Adipose tissue (tissue), 3 donors: ENCODE measurements around the gene APEX2. TPM values are rescaled to one million over a fixed set of nuclear protein-coding genes. Genes with fewer than 3 reads are reported as not detected.
"Not testable (repeated sequence)": the region's sequence is repeated elsewhere in the genome, so short reads cannot be mapped to it uniquely, and the experiment has no call there.

Experiments
- H3K27ac ChIP-seq: one replicate; pipeline ENCODE4 v1.5.1; 2013; ENCODE audit warnings: low read depth, low read length
- WGBS, 3 donors: extraction: QIAGEN DNeasy Blood & Tissue Kit; methylation state at CpG; one replicate each; pipeline ENCODE4 v1.1.7; 2013; 5-methylcytosine and 5-hydroxymethylcytosine counted together
- polyA plus RNA-seq, 3 donors: library from polyadenylated mRNA; stranded (reverse); fragments of 200-250 nt; gene quantifications; one replicate each; pipeline ENCODE4 v1.2.3, GENCODE V29; 2013
- donor health status: healthy with polysubstance abuse.
- donor health status: Bipolar disorder and iron deficiency.
- donor health status: healthy.

Gene APEX2
- polyA plus RNA-seq, 3 donors, result 4.8 to 10.4 (median 7.1) TPM

GRCh38 chrX:55006827-55007621, 6.9 kb downstream of the APEX2 start:
- WGBS, 3 donors, result 86 to 96% (median 94%) methylated on average over 12 to 18 of the region's 18 CpGs
- no peak overlapping the region for H3K27ac ChIP-seq

GRCh38 chrX:55007656-55008055, 7.5 kb downstream of the APEX2 start:
- no peak overlapping the region for H3K27ac ChIP-seq
- 56 to 61% (median 57%) methylated on average over 6 of the region's 6 CpGs for WGBS, 3 donors

- WGBS, 3 donors, result 33 to 70% (median 46%) methylated on average over 7 to 9 of the region's 9 CpGs
- no peak overlapping the region for H3K27ac ChIP-seq
Measured at GRCh38 chrX:55008571-55009358, 8.6 kb downstream of the APEX2 start.

- WGBS, 3 donors, result 30 to 45% (median 32%) methylated on average over 2 of the region's 2 CpGs
- no peak overlapping the region for H3K27ac ChIP-seq
Measured at GRCh38 chrX:55011294-55011693, 11.1 kb downstream of the APEX2 start.

GRCh38 chrX:55014897-55015299, 14.7 kb downstream of the APEX2 start:
- WGBS, 3 donors, result 93 to 100% (median 99%) methylated on average over 4 of the region's 4 CpGs

GRCh38 chrX:55026143-55026542, 26.0 kb downstream of the APEX2 start:
- H3K27ac ChIP-seq, result no peak overlapping the region

More at GRCh38 chrX:55014897-55015299, 14.7 kb downstream of the APEX2 start:
- no peak overlapping the region for H3K27ac ChIP-seq

GRCh38 chrX:55026840-55027239, 26.7 kb downstream of the APEX2 start:
- no peak overlapping the region for H3K27ac ChIP-seq
- WGBS, 3 donors, result 43 to 85% (median 63%) methylated on average over 2 of the region's 2 CpGs

GRCh38 chrX:55028040-55028439, 27.9 kb downstream of the APEX2 start:
- H3K27ac ChIP-seq, result no peak overlapping the region
- 53 to 85% (median 76%) methylated on average over 4 of the region's 4 CpGs for whole genome bisulfite sequencing, 3 donors

- H3K27ac ChIP-seq, result no peak overlapping the region
Measured at GRCh38 chrX:55028611-55029010, 28.4 kb downstream of the APEX2 start.

GRCh38 chrX:55029291-55029690, 29.1 kb downstream of the APEX2 start:
- H3K27ac ChIP-seq, result no peak overlapping the region
- WGBS, 3 donors, result 63 to 83% (median 65%) methylated on average over 2 of the region's 2 CpGs

GRCh38 chrX:55030271-55031205, 30.4 kb downstream of the APEX2 start, which contains the start of gene ALAS2:
Gene ALAS2, minus strand, starts transcription at chrX:55030977. Its CDS starts 4,977 bp downstream, at chrX:55026000.
- H3K27ac ChIP-seq, result no peak within 1 kb of the TSS
- 68 to 74% (median 71%) methylated on average over 7 of the region's 7 CpGs for WGBS, 3 donors

GRCh38 chrX:55033429-55033828, 33.3 kb downstream of the APEX2 start:
- no peak overlapping the region for H3K27ac ChIP-seq

GRCh38 chrX:55039471-55039870, 39.3 kb downstream of the APEX2 start:
- H3K27ac ChIP-seq, result no peak overlapping the region
- WGBS, 3 donors, result 69 to 80% (median 78%) methylated on average over 3 of the region's 3 CpGs

More at GRCh38 chrX:55033429-55033828, 33.3 kb downstream of the APEX2 start:
- 37 to 78% (median 68%) methylated on average over 2 of the region's 2 CpGs for WGBS, 3 donors

- 88 to 100% (median 96%) methylated on average over 1 to 6 of the region's 6 CpGs for WGBS, 3 donors
- H3K27ac ChIP-seq, result no peak overlapping the region
Measured at GRCh38 chrX:55041514-55041913, 41.4 kb downstream of the APEX2 start.

- 79 to 83% (median 80%) methylated on average over 2 of the region's 2 CpGs for WGBS, 3 donors
- not testable (repeated sequence) for H3K27ac ChIP-seq
Measured at GRCh38 chrX:55050599-55050998, 50.4 kb downstream of the APEX2 start.

- no peak overlapping the region for H3K27ac ChIP-seq
- 14 to 41% (median 15%) methylated on average over 7 of the region's 7 CpGs for WGBS, 3 donors
Measured at GRCh38 chrX:55056820-55057674, 56.9 kb downstream of the APEX2 start.

- 20 to 22% (median 20%) methylated on average over 5 of the region's 5 CpGs for WGBS, 3 donors
- no peak overlapping the region for H3K27ac ChIP-seq
Measured at GRCh38 chrX:55057675-55058249, 57.6 kb downstream of the APEX2 start.
